AG04449 (cell line): ENCODE data around the gene METRN.

Experiments
- CTCF ChIA-PET: fragments of 350-600 bp; formaldehyde crosslinking; extraction: SDS; loops from one replicate; lab custom pipeline; 2021; ENCODE audit warnings: antibody characterized with exemption; lab: Yijun Ruan, JAX
- POLR2A ChIA-PET: fragments of 400-600, 350-600 bp; formaldehyde crosslinking; extraction: SDS; loops from one replicate; lab custom pipeline; 2020; ENCODE audit warnings: antibody characterized with exemption, inconsistent platforms; lab: Yijun Ruan, JAX
- DNase-seq: peaks from one replicate; pipeline ENCODE4 v3.0.0-alpha.2; 2010; ENCODE audit warnings: low read depth, low spot score
- H3K4me3 ChIP-seq: 2 replicates; pipeline ENCODE4 v1.5.1; 2011; ENCODE audit warnings: low read depth, mild to moderate bottlenecking, control low read depth, low read length
- TF ChIP-seq, protein P1 (sequence below): IDR thresholded peaks from one replicate; pipeline ENCODE4 v1.5.1; 2011; ENCODE audit warnings: mild to moderate bottlenecking, moderate library complexity, low read length, control low read depth, inconsistent platforms; ENCODE audit not compliant: insufficient read depth; ENCODE audit errors: missing control alignments

Gene METRN

GRCh38 chr16:718922-719321 is 4.0 kb downstream of the METRN start:
- CTCF ChIA-PET: interaction anchor here (0.7 to 3.4 kb wide), 7 partner anchors 9 to 457 kb away, joined by 3 to 25 read pairs (median 6); no protein-coding TSS in a partner anchor
- no peak for DNase-seq
- TF ChIP-seq, protein P1, sequence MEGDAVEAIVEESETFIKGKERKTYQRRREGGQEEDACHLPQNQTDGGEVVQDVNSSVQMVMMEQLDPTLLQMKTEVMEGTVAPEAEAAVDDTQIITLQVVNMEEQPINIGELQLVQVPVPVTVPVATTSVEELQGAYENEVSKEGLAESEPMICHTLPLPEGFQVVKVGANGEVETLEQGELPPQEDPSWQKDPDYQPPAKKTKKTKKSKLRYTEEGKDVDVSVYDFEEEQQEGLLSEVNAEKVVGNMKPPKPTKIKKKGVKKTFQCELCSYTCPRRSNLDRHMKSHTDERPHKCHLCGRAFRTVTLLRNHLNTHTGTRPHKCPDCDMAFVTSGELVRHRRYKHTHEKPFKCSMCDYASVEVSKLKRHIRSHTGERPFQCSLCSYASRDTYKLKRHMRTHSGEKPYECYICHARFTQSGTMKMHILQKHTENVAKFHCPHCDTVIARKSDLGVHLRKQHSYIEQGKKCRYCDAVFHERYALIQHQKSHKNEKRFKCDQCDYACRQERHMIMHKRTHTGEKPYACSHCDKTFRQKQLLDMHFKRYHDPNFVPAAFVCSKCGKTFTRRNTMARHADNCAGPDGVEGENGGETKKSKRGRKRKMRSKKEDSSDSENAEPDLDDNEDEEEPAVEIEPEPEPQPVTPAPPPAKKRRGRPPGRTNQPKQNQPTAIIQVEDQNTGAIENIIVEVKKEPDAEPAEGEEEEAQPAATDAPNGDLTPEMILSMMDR: no peak
- POLR2A ChIA-PET: interaction anchor here (0.9 kb wide), 1 partner anchor 70 kb away, joined by 3 read pairs; the partner anchor contains the start of genes CHTF18 and RPUSD1
- no peak overlapping the region for H3K4me3 ChIP-seq

GRCh38 chr16:719815-720446 is 5.0 kb downstream of the METRN start:
- POLR2A ChIA-PET: interaction anchor here (0.9 to 1.5 kb wide), 4 partner anchors 10 to 69 kb away, joined by 3 to 7 read pairs (median 4); partner anchors contain the start of genes CHTF18 and RPUSD1
- peak overlapping the region; percentile 75 for H3K4me3 ChIP-seq
- no peak for DNase-seq
- CTCF ChIA-PET: interaction anchor here (0.6 to 3.4 kb wide), 18 partner anchors 8 to 456 kb away, joined by 3 to 25 read pairs (median 4); partner anchors contain the start of gene CIAO3
- TF ChIP-seq, protein P1: peak; percentile 29

DNA sequence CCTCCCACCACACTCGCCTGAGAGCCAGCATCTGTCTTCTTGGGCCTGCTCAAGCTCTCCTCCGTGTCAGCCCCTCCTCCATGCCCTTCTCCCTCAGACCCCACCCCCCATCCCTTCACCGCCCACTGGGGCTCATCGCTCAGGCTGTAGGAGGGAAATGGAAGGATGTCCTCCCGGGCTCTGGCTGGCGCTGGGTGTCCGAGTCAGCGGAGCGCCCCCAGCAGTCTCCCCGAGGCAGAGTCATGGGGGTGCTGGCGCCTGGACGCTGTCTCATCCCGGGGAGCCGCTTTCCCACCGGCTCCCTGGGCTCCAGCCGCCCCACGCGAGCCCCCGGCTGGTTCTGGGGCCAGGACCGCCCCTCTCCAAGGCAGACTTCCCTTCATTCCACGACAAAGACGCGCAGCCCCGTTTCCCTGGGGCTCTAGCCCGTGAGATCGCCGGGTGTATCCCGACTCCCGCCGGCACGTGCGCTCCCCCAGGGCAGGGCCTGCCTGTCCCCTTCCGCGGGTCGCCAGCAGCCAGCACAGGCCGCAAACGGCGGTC is 5.6 kb downstream of the METRN start:
- DNase-seq: no peak
- TF ChIP-seq, protein P1: peak; percentile 52
- ChIA-PET POLR2A (interaction anchor here (1.0 to 1.5 kb wide), 3 partner anchors 9 to 34 kb away, joined by 3 to 7 read pairs (median 5); no protein-coding TSS in a partner anchor), CTCF (interaction anchor here (0.6 to 3.4 kb wide), 16 partner anchors 8 to 335 kb away, joined by 3 to 25 read pairs (median 4); partner anchors contain the start of gene CIAO3)
- peak overlapping the region; percentile 75 for H3K4me3 ChIP-seq

GRCh38 chr16:720990-721764 is 6.3 kb downstream of the METRN start, which contains the start of gene ANTKMT:
Gene ANTKMT, plus strand, starts transcription at chr16:721146. Its CDS starts 129 bp downstream, at chr16:721275.
- TF ChIP-seq, protein P1: no peak
- CTCF ChIA-PET: interaction anchor here (0.8 to 3.4 kb wide), 14 partner anchors 9 to 335 kb away, joined by 3 to 25 read pairs (median 6); partner anchors contain the start of gene CIAO3
- POLR2A ChIA-PET: interaction anchor here (0.7 to 1.5 kb wide), 4 partner anchors 9 to 35 kb away, joined by 3 to 7 read pairs (median 4); no protein-coding TSS in a partner anchor
- H3K4me3 ChIP-seq: peak within 1 kb of the TSS; percentile 75
- no peak for DNase-seq

DNA sequence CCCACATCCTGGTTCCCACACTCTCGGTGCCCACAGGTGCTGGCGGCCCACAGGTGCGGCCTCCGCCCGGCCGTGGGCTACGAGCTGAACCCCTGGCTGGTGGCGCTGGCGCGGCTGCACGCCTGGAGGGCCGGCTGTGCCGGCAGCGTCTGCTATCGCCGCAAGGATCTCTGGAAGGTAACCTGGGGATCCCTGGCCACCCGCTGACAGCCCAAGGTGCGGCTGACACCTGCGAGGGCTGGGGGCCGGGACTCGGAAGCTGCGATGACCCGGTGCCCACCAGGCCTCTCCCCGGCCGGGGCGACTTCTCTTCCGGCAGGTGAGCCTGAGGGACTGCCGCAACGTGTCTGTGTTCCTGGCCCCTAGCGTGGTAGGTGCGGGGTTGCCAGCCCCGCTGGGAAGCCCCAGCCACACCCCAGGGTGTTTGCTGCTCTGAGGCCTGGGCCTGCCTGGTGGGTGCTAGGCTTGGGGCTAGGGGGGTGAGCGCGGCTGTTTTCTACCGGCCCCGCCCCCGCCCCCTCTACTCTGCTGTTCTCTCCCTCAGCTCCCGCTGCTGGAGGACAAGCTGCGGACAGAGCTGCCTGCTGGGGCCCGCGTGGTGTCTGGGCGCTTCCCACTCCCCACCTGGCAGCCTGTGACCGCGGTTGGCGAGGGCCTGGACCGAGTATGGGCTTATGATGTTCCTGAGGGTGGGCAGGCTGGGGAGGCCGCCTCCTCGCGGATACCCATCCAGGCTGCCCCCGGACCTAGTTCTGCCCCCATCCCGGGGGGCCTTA is 7.0 kb downstream of the METRN start:
- ChIA-PET POLR2A (interaction anchor here (0.6 to 1.4 kb wide), 3 partner anchors 9 to 13 kb away, joined by 3 to 4 read pairs (median 3); no protein-coding TSS in a partner anchor), CTCF (interaction anchor here (0.9 to 3.4 kb wide), 9 partner anchors 9 to 64 kb away, joined by 3 to 25 read pairs (median 6); partner anchors contain the start of gene CIAO3)
- TF ChIP-seq, protein P1: no peak
- DNase-seq: no peak
- H3K4me3 ChIP-seq: peak overlapping the region; percentile 75
